Prostate gland (tissue), 2 donors: ENCODE measurements around the gene PITPNC1.

ENCODE experiments used
- CTCF ChIP-seq, 4 experiments: fragments of 200-600 bp in 2 of 4; fragments of 450-650 bp in 2 of 4; sonication (generic) in 2 of 4; IDR thresholded peaks; 1 replicate in 3 of 4; 2 replicates in 1 of 4; pipeline ENCODE4 v1.5.1; 2016 to 2019; ENCODE audit warnings: antibody characterized with exemption in 4 of 4, mild to moderate bottlenecking in 2 of 4, moderate library complexity in 2 of 4
- POLR2A ChIP-seq: fragments of 450-650 bp; IDR thresholded peaks from one replicate; pipeline ENCODE4 v1.6.1; 2016; ENCODE audit warnings: antibody characterized with exemption, mild to moderate bottlenecking

- TF ChIP-seq CTCF (IDR thresholded peaks at IDR 0.05), result no peak
- no peak for TF ChIP-seq POLR2A
These were observed 122.6 kb downstream of the PITPNC1 start for GRCh38 chr17:67499685-67500084.
